ENCODE data around the gene GNAI3.

GNAI3 gene

DNA sequence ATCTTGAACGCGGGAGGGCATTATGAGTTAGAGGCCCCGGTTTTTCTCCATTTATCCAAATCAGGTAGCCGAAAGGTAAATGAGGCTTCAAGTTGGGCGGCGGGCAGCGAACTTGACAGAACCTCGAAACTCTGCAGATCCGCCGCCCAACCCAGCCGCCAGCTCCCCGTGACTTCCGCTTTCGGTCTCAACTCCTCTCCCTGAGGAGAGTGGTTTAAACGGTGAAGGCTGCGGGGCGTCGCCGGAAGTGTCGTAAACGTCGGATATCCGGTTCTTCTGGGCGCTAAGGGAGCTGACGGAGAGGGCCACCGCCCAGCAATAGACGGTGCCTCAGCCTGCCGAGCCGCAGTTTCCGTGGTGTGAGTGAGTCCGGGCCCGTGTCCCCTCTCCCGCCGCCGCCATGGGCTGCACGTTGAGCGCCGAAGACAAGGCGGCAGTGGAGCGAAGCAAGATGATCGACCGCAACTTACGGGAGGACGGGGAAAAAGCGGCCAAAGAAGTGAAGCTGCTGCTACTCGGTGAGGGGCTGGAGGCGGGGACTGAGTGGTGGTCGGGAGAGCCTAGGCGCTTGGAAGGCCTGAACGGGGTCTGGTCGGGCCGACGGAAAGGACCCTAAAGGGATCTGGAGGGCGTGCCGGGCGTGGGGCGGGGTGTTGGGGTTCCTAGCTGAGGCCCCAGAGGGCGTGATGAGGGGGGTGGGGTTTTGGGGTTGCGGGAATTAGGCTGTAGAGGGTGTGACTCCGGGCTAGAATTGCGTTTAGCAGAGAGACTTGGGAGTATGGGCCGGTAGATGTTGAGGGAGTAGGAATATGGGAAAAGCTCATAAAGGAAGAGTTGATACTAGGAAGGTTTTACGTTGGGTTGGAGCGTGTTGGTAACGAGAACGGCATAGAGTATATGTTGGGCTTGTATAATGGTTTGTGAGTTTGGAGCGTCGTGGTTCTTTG, at the start of gene GNAI3:
Gene GNAI3, plus strand, starts transcription at position 295 of the 947 bp plus-strand sequence. Its CDS starts 106 bp downstream, at position 401.
- DNase-seq (ENCODE audit: low read depth in 2 of 3, low spot score in 2 of 3): peak; percentile 73 to 91 (median 90)

DNA sequence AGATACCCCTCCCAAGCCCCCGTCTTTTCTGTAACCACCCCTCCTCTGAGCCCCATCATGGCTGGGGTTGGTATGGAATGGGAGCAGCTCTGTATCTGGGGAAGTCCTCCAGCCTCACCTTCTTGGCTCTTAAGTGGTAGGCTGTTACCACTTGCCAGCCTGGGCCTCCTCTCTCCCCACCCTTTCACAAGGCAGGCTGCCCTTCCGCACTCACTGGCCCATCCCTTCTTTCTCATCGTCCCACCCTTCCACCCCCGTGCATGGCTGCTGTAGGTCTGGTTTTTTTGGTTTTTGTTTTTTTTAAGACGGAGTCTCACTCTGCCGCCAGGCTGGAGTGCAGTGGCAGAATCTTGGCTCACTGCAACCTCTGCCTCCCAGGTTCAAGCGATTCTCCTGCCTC, 49.3 kb upstream of the GNAI3 start:
- no peak for DNase-seq (ENCODE audit: low read depth in 2 of 3, low spot score in 2 of 3)

DNA sequence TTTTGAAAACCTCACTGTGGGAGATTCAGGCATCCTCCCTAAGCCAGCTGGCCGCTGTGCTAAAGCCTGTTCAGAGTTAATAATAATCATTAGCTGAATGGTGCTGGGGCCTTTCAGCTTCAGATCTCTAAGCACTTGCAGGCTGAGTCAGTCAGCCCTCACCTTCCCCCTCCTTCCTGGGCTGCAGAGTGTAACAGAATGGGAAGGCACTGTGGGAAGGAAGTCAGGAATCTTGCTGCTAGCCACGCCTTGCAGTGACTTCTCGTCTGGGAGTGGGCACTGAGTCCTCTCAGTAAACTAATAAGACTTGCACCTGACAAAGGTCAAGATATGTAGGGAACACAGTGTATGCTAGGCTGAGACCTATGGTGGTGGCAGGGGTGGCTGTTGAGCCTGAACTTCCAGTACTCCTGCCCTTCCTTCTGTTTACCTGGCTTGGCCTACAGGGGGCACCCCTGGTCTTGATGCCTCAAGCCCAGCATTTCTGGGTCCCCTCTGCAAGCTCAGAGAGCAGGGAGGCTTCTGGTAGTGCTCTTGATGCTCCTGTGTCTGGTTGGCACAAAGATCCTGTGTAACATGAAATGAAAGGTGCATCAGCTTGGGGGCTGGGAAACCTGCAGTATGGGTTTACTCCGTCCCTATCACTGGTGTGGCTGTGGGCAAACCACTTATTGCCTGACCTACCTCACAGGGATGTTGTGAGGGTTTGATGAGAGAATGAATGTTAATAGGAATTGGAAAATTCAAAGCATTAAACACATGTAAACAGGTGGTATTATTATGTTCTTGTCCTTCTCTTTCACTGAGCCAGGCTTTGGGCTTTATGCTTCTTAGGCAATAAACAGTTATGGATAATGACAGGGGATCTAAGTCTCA, 48.5 kb upstream of the GNAI3 start:
- peak in 1 of 3 experiments; percentile 36 for DNase-seq (ENCODE audit: low read depth in 2 of 3, low spot score in 2 of 3)

DNA sequence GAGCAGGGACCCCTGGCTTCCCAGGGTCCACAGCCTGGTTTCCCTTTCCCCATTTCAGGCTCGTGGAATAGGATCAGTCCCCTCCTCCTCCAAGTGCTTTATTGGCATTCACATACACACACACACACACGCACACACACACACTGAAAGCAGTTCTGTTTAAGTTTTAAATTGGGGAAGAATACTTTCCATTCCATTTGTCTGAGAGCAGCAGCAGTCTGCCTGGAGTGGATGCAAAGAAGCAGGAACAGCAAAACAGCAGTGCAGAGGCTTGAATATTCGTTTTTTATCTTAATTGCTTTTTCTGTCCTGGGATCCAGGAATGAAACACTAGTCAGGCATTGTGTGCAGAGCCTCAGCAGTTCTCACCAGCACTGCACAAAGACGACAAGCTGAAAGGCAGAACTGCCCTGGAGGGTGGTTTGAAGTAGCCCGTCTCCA, 47.5 kb upstream of the GNAI3 start:
- DNase-seq (ENCODE audit: low read depth in 2 of 3, low spot score in 2 of 3): no peak

DNA sequence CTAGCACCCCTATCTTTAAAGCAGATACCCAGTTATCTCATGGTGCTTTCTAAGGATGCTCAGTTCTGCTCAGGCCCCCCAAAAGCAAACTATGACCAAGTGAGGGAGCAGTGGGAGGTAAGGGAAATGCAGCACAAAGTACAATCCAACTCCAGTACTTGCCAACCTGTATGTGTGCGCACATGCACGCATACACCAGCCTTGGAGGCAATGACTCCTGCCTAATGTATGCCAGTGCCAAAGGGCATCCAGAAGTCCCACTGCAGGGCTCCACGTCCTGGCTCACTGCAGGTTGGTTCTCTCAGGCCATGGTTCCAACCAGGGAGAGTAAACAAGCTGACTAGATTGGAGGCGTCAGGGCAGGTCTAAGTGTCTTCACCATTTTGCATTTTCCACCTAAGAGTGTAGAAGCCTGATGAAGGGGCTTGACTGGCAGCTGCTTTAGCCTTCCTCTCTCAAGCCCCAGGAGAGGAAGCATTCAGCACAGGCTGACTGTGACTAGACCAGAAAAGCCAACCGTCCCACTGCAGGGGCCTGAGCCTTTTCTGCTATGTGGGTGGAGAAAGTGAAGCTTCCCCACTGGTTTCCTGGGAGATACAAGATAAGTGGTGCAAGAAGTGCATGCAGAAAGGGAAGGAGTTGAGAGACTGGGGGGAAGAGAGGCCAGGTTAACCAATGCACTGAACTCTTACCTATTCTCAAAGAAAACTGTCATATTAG, 46.6 kb upstream of the GNAI3 start:
- DNase-seq (ENCODE audit: low read depth in 2 of 3, low spot score in 2 of 3): no peak

DNA sequence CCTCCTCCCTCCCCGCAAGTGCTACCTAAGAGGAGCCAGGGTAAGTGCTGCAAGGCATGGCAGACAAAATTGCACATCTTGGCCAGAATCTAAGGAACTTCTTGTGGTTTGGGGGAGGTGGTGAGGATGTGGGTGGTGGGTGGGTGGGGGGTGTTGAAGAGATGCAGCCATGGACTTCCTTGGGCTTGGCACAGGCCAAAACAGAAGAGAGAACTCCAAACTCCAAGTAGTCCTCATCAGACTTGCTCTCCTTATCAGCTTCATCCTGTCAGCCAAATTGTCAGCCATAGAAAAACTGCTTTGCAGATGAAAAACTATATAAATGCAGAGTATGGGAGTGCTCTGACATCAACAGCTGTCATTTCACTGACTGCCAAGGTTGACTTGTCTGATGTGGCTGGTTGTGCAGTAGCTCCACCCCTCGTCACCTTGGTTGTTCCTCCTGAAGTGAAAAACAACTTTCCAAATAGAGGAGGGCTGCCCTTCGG, 46.0 kb upstream of the GNAI3 start:
- DNase-seq (ENCODE audit: low read depth in 2 of 3, low spot score in 2 of 3): no peak

DNA sequence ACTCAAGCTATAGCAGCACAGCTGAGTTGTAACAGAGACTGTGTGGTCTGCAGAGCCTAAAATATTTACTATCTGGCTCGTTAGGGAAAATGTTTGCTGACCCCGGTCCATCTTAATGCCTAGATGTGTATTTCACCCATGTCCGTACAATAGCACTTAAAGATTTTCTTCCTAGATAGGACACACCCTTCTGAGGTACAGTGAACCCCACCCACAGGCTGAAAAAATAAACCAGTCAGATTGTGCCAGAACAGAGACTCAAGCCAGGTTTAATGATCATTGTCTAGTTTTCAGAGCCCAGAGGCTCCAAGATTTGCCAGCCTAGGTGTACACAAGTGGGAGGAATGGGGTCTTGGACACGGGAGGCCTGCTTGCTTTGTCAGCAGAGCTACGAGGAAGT, 44.5 kb upstream of the GNAI3 start:
- no peak for DNase-seq (ENCODE audit: low read depth in 2 of 3, low spot score in 2 of 3)

DNA sequence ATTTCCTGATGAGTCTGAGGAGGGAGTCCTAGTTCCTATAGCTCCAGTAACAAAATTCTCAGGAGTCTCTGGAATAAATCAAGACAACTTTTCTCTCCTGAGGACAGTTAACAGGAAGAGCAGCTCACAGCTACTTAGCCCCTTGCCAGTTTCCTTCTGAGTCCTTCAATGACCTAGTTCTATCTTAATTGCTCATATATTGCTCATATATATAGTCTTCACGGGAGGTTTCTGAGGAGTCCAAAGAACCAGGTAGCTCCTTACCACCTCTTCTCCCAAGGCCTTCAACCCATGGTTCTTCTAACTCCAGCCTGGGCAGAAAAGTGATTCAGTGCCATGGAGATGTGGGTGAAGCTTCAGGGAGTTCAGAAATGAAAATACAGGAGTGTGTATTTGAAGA, 43.4 kb upstream of the GNAI3 start:
- no peak for DNase-seq (ENCODE audit: low read depth in 2 of 3, low spot score in 2 of 3)

DNA sequence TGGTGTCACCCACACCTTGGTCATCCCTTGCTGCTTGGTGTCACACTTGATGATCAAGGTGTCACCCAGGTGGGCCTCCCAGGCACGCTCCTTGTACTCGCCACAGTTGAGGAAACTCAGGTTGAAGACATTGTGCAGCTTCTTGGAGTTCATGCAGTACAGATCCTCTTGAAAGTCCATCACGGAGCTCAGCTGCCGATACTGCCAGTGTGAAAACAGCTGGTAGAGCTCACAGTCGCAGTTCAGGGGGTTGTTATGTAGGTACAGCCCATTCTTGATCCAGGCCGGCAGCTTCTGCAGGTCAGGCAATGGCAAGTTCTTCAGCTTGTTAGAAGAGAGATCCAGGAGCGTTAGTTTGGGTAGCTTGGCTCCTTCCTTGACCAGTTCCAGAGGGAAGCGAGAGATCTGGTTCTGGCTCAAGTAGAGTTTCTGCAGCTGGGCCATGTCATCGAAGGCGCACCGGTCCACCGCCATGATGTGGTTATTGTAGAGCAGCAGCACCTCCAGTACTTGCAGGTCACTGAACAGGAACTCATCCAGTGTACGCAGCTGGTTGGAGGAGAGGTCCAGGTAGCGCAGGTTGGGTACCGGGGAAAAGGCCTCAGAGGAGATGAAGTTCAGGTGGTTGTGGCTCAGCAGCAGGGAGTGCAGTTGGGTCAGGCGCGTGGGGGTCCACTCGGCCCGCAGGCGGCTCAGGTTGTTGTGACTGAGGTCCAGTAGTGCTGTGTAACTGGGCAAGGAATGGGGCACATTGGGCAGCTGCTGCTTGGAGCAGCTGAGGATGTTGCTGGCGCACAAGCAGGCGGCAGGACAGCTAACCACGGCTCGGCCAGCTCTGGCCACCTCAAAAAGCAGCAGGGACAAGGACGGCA, 40.2 kb upstream of the GNAI3 start:
- no peak for DNase-seq (ENCODE audit: low read depth in 2 of 3, low spot score in 2 of 3)

DNA sequence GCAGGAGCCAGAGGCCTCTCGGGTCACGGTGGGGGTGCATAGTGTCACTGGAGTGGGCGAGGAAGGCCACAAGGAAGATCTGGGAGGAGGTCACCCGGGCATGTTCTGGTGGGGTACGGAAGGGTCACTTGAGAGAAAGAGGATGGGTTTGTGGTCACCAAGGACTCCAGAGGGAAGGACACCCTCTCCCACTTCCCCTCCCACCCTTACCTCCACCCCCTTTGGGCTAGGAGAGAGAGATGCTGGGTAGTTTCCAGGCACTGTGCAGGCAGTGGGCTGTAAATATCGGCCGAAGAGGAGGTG, 39.6 kb upstream of the GNAI3 start:
- DNase-seq (ENCODE audit: low read depth in 2 of 3, low spot score in 2 of 3): no peak

DNA sequence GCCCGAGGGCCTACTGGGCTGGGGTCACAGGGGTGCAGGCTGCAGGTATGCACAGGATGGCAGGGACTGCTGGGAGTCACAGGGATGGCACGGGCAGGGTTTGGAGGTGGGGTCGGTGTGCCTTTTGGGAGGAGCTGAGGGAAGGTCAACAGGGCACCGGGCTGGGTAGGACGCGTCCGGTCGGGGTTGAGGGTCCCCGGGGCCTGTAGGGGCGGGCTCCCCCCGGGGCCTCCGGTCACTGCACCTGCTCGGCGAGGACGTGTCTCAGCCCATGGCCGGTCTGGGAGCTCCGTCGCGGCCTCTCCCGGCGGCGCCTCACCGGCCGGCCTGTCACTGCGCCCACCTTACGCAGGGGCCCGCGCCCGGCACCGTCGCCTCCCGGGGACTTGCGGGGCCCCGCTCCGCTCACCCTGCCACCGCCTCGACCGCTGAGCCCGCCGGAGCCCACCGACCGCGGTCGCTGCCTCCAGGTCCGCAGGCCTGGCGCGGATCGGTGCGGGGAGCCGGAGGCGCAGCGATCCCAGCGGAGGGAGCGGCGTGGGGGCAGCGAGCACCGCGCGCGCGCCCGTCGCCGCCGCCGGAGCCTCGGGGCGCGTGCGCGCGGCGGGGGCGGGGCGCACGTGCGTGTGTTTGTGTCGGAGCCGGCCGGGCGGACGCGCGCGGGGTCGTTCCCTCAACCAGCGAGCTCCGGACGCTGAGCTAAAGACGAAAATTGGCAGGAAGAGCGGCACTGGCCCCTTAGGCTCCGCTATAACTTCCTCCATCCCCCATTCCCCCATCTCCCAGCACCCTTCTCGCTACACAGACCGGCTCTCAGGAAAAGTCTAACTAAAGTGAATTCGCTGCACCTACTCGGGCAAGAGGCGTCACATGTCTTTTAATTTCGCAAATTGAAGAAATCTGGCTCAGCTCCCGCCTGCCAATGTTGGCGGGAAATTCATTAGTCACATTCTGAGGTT, 39.0 kb upstream of the GNAI3 start, which contains the start of gene AMIGO1:
Gene AMIGO1, minus strand, starts transcription at position 552 of the 959 bp plus-strand sequence. CDS start 815 bp downstream, outside the sequence.
- DNase-seq (ENCODE audit: low read depth in 2 of 3, low spot score in 2 of 3): peak in 1 of 3 experiments; percentile 38

DNA sequence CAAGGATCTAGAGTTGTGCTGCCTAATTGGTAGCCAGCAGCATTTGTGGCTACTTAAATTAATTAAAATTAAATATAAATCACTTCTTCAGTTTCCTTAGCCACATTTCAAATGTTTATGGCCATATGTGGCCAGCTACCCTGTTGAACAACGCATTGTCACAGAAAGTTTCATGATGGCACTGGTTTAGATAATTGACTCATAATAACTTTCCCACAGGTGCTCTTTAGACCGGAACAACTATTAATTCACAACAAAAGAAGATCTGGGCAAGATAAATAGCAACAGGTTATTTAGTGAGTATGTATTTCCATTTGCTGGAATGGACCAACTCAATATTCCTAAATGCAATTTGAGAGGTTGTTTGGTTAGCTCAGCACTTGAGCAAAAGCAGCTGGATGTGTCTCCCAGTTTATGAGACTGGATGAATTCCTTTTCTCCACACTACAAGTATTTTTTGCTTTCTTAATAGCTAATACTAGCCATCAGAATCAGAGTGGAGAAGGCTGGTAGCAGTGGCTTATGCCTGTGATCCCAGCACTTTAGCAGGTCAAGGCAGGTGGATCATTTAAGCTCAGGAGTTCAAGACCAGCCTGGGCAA, 35.2 kb upstream of the GNAI3 start:
- DNase-seq (ENCODE audit: low read depth in 2 of 3, low spot score in 2 of 3): no peak

DNA sequence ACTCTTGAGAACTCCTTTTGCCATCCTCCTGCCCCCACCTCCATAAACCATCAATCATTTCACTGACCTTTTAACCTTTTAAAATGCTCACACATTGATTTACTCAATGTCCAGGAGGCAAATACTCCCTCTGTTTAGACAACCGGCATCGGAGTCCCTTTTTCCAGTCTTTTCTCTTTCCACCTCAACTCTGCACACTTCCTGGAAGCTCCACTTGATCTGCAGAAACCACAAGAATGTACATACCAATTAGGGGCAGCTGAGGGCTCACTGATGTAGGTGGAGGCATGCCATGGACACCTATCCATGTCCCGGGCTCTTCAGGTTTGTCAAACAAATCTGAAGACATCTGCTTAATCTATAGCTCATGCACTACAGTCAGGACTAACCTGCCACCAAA, 33.6 kb upstream of the GNAI3 start:
- no peak for DNase-seq (ENCODE audit: low read depth in 2 of 3, low spot score in 2 of 3)

DNA sequence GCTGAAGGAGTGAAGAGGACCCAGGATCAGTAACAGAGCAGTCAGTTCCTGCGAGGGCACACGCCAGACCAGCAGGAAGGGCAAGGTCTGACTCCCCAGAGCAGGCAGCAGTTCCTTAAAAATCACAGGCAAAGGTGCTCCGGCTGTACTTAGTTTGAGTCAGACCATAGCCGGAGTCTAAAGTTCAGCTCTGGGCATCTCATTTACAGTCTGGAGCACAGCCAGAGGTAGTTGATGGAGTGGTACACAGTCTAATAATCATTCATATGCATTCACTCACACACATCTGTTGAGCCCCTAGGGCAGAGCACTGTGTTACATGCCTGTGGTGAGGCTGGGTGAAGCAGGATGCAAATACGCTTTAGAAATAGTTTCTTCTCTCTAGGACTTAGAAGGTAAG, 31.5 kb upstream of the GNAI3 start:
- no peak for DNase-seq (ENCODE audit: low read depth in 2 of 3, low spot score in 2 of 3)

DNA sequence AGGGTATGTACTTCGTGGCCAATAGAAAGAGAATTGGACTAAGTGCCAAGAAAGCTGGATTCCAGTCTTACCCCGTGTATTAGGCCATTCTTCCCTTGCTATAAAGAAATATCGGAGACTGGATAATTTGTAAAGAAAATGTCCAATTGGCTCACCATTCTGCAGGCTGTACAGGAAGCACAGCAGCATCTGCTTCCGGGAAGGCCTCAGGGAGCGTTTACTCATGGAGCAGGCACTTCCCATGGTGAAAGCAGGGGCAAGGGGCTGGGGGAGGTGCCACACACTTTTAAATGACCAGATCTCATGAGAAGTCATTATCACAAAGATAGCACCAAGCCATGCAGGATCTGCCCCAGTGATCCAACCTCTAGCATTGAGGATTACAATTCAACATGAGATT, 31.1 kb upstream of the GNAI3 start:
- DNase-seq (ENCODE audit: low read depth in 2 of 3, low spot score in 2 of 3): no peak

DNA sequence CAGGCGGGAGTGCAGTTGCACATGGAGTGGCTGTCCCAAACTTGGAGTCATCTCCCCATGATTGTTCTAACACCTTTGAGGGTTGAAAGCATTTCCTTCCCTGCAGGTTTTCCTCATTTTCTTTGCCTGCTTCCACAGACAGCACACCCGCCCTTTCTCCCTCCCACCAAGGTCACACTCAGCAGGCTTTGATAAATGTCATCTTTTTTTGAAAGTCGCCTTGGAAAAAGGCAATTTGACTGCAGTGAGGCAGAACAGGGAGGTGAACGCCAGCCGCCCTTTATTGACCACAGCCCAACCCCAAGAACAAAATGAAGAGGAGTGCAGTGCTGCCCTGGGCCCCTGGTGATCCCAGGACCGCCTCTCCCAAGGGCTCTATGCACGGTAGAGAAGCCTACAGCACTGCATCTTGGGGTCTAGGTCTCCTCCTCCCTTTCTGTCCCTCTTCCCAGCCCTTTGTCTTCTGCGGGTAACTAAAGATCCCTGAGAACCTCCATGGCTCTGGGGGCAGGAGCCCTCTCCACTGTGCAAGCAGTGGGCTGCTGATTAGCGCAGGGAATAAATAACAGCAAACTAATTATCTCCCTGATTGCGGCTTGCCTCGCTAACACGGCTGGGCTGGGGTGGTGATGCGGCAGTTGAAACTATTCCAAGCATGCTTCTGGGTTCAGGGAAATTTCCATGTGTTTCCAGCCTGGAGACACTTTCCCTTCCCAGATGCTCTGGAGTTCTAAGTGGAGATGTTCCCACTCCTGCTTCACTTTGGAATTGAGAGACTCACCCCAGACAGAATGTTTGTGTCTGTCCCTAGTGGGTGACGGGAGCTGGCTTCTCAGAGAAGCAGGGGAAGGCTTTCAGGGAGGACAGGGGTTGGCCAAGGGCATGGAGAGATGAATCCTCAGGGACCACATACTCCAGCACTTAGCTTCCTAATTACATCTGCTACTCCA, 27.1 kb upstream of the GNAI3 start:
- DNase-seq (ENCODE audit: low read depth in 2 of 3, low spot score in 2 of 3): no peak

DNA sequence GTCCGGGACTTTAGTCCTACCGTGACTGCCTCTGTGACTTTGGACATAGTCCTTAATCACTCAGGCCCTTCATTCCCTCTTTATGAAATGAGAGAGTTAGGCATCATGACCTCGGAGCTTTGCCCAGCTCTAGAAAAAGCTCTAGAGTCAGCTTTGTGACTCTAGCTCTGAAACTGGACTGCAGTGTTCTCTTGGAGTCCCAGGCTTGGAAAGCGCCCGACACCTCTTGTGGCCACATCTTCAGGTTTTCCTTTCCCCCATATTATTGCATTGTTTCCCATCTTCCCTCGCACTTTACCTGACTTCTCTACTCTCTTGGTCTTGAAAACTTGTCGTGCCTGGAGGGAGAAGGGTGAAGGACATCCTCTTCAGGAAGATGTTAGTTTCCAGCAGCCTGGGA, 26.4 kb upstream of the GNAI3 start:
- no peak for DNase-seq (ENCODE audit: low read depth in 2 of 3, low spot score in 2 of 3)
